HFF-Myc (cell line): ENCODE results near the gene APOC1.
"Not testable (repeated sequence)": the region's sequence is repeated elsewhere in the genome, so short reads cannot be mapped to it uniquely, and the experiment has no call there.

ENCODE experiments used
- DNase-seq: peaks from one replicate; pipeline ENCODE4 v3.0.0-alpha.2; 2011; ENCODE audit warnings: low read depth; ENCODE audit errors: extremely low read depth
- H3K4me3 ChIP-seq: replicated peaks from 2 replicates; pipeline ENCODE4 v1.5.1; 2011; ENCODE audit warnings: low read depth, mild to moderate bottlenecking, control low read depth, low read length
- TF ChIP-seq, protein P1 (sequence below): IDR thresholded peaks from 2 replicates; pipeline ENCODE4 v1.5.1; 2012; ENCODE audit warnings: mild to moderate bottlenecking, low read depth, low read length, control low read depth; ENCODE audit errors: missing control alignments

Gene APOC1

DNA sequence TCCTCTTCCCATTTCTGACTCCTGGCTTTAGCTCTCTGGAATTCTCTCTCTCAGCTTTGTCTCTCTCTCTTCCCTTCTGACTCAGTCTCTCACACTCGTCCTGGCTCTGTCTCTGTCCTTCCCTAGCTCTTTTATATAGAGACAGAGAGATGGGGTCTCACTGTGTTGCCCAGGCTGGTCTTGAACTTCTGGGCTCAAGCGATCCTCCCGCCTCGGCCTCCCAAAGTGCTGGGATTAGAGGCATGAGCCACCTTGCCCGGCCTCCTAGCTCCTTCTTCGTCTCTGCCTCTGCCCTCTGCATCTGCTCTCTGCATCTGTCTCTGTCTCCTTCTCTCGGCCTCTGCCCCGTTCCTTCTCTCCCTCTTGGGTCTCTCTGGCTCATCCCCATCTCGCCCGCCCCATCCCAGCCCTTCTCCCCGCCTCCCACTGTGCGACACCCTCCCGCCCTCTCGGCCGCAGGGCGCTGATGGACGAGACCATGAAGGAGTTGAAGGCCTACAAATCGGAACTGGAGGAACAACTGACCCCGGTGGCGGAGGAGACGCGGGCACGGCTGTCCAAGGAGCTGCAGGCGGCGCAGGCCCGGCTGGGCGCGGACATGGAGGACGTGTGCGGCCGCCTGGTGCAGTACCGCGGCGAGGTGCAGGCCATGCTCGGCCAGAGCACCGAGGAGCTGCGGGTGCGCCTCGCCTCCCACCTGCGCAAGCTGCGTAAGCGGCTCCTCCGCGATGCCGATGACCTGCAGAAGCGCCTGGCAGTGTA, 6.2 kb upstream of the APOC1 start:
- TF ChIP-seq, protein P1, sequence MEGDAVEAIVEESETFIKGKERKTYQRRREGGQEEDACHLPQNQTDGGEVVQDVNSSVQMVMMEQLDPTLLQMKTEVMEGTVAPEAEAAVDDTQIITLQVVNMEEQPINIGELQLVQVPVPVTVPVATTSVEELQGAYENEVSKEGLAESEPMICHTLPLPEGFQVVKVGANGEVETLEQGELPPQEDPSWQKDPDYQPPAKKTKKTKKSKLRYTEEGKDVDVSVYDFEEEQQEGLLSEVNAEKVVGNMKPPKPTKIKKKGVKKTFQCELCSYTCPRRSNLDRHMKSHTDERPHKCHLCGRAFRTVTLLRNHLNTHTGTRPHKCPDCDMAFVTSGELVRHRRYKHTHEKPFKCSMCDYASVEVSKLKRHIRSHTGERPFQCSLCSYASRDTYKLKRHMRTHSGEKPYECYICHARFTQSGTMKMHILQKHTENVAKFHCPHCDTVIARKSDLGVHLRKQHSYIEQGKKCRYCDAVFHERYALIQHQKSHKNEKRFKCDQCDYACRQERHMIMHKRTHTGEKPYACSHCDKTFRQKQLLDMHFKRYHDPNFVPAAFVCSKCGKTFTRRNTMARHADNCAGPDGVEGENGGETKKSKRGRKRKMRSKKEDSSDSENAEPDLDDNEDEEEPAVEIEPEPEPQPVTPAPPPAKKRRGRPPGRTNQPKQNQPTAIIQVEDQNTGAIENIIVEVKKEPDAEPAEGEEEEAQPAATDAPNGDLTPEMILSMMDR: no peak
- no peak overlapping the region for H3K4me3 ChIP-seq
- no peak for DNase-seq

DNA sequence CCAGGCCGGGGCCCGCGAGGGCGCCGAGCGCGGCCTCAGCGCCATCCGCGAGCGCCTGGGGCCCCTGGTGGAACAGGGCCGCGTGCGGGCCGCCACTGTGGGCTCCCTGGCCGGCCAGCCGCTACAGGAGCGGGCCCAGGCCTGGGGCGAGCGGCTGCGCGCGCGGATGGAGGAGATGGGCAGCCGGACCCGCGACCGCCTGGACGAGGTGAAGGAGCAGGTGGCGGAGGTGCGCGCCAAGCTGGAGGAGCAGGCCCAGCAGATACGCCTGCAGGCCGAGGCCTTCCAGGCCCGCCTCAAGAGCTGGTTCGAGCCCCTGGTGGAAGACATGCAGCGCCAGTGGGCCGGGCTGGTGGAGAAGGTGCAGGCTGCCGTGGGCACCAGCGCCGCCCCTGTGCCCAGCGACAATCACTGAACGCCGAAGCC, 5.6 kb upstream of the APOC1 start:
- DNase-seq: no peak
- TF ChIP-seq, protein P1: no peak
- H3K4me3 ChIP-seq: no peak overlapping the region

DNA sequence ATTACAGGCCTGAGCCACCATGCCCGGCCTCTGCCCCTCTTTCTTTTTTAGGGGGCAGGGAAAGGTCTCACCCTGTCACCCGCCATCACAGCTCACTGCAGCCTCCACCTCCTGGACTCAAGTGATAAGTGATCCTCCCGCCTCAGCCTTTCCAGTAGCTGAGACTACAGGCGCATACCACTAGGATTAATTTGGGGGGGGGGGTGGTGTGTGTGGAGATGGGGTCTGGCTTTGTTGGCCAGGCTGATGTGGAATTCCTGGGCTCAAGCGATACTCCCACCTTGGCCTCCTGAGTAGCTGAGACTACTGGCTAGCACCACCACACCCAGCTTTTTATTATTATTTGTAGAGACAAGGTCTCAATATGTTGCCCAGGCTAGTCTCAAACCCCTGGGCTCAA, 4.6 kb upstream of the APOC1 start:
- DNase-seq: no peak
- TF ChIP-seq, protein P1: no peak
- no peak overlapping the region for H3K4me3 ChIP-seq

DNA sequence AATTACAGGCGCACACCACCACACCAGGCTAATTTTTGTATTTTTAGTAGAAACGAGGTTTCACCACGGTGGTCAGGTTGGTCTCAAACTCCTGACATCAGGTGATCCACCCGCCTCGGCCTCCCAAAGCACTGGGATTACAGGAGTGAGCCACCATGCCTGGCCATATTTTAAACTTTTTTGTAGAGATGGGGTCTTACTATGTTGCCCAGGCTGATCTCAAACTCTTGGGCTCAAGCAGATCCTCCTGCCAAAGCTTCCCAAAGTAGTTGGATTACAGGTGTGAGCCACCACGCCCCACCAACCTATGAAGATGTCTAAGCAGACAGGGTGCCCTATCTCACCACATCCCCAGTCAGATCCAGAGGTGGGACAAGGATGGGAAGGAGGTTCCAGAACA, 2.5 kb upstream of the APOC1 start:
- not testable (repeated sequence) for DNase-seq, H3K4me3 ChIP-seq

DNA sequence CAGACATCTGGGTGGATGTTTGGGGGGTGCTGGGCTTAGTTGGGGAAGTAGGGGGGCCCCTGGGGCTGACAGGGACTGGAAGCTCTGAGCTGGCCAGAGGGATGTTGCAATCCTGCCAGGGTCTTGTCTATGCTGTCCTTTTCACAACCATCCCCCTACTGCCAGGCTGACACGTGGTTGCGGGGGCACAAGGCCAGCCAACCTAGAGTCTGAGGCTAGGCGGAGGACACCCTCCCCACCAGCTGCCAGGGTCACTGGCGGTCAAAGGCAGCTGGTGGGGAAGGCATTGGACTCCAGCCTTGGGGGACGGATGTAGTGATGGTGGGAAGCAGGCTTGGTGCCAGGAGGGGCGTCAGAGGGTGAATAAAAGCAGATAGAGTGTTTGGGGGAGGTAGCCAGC, 1.6 kb upstream of the APOC1 start:
- H3K4me3 ChIP-seq: no peak overlapping the region
- TF ChIP-seq, protein P1: no peak
- DNase-seq: no peak

DNA sequence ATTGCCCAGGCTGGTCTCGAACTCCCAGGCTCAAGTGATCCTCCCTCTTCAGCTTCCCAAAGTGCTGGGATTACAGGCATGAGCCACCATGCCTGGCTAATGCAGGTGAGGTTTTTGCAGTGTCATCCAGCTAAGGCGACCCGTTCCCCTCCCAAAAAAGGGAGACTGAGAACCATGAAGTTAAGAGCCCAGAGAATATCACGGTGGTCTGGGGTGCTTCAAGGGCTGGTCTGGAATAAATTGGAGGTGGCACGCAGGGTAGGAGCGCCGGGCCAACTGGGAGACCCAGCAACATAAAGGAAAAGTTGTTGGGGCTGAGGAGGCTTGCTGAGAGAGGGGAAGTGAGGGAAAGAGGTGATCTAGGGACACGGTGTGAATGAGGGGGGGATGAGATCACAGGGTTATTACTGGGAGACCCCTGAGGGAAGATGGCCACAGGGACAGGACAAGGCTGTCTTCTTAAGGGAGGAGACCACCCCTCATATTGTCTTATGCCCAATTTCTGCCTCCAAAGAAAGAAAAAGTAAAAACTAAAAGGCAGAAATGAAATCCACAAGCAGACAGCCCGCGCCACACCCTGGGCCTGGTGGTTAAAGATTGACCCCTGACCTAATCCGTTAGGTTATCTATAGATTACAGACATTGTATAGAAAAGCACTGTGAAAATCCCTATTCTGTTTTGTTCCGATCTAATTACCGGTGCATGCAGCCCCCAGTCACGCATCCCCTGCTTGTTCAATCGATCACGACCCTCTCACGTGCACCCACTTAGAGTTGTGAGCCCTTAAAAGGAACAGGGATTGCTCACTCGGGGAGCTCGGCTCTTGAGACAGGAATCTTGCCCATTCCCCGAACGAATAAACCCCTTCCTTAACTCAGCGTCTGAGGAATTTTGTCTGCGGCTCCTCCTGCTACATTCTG, 636 bp upstream of the APOC1 start:
- DNase-seq: not testable (repeated sequence)
- H3K4me3 ChIP-seq: peak overlapping the region; percentile 50

DNA sequence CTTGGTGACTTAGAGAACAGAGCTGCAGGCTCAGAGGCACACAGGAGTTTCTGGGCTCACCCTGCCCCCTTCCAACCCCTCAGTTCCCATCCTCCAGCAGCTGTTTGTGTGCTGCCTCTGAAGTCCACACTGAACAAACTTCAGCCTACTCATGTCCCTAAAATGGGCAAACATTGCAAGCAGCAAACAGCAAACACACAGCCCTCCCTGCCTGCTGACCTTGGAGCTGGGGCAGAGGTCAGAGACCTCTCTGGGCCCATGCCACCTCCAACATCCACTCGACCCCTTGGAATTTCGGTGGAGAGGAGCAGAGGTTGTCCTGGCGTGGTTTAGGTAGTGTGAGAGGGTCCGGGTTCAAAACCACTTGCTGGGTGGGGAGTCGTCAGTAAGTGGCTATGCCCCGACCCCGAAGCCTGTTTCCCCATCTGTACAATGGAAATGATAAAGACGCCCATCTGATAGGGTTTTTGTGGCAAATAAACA, 9.9 kb downstream of the APOC1 start:
- TF ChIP-seq, protein P1: no peak
- no peak for DNase-seq
- H3K4me3 ChIP-seq: no peak overlapping the region
